GM18507 (cell line): ENCODE measurements around the gene ZNF618.

Experiments used
- DNase-seq: peaks from one replicate; pipeline ENCODE4 v3.0.0; 2011; ENCODE audit warnings: low read depth; ENCODE audit not compliant: insufficient read length; ENCODE audit errors: extremely low spot score
- FAIRE-seq: peaks from 2 replicates; lab custom pipeline; 2011; peaks lifted over from hg19 to GRCh38; lab: Jason Lieb, UNC

Gene ZNF618

GRCh38 chr9:113879911-113880310, 3.8 kb downstream of the ZNF618 start:
- FAIRE-seq: no peak
- no peak for DNase-seq

GRCh38 chr9:113882181-113882580, 6.1 kb downstream of the ZNF618 start:
- no peak for FAIRE-seq

GRCh38 chr9:113882636-113883164, 6.6 kb downstream of the ZNF618 start:
- no peak for FAIRE-seq

More at GRCh38 chr9:113882181-113882580, 6.1 kb downstream of the ZNF618 start:
- no peak for DNase-seq

DNA sequence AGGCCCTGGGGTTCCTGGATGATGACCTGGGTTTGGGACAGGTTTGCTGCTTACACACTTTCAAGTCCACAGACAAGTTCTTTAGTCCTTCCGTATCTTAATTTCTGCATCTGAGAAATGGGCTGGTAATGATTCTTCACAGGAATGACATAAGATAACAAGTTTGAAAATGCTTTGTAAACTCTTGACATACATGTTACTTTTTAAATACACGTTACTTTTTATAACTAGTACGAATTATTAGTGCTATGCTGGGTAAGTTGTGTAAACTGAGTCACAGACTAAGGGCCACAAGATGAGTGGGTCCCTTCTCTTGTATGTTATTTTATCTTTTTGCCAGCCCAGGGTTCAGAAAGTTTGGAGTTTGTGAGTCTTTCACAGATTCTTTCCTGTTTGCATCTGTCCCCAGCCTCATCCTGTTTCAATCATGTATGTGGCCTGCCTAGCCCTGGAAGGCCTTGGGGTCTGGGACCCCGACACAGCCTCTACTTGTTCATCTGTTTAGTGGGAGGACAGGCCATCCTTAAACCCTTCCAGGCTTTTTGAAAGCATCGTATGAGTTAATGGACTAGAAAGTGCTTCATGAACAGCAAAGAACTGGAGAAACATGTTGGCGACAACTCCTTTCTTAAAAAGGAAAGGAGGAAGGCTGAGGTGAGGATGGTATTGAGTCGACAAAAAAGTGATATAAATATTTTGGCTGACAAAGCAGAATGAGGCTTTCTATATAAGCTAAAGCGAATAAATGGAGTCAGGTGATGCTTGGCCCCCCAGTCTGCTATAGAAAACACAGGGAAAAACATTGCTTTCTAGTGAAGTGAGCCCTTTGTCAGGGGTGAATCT, 9.3 kb downstream of the ZNF618 start:
- FAIRE-seq (no peak), DNase-seq (no peak)

More at GRCh38 chr9:113882636-113883164, 6.6 kb downstream of the ZNF618 start:
- no peak for DNase-seq

DNA sequence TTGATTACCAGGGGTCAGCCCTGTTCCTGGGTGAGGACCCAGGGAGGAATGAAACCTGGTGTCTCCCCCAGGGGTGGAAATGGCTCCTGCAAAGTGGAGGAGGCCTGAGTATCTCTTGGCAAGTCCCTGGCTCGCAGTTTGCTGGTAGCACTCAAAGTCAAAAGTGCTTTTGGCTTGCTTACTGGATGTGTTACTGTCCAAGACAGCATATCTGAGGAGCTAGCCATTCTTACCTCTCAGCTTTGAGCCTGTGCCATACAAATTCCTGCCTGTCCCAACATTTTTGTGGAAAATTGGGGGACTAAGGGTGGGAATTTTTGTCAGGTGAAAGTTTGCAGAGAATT, 9.9 kb downstream of the ZNF618 start:
- no peak for DNase-seq
- FAIRE-seq: no peak

- FAIRE-seq: no peak
- no peak for DNase-seq
Observed at GRCh38 chr9:113886466-113886865, 10.4 kb downstream of the ZNF618 start.

GRCh38 chr9:113886933-113887332, 10.8 kb downstream of the ZNF618 start:
- DNase-seq: no peak

DNA sequence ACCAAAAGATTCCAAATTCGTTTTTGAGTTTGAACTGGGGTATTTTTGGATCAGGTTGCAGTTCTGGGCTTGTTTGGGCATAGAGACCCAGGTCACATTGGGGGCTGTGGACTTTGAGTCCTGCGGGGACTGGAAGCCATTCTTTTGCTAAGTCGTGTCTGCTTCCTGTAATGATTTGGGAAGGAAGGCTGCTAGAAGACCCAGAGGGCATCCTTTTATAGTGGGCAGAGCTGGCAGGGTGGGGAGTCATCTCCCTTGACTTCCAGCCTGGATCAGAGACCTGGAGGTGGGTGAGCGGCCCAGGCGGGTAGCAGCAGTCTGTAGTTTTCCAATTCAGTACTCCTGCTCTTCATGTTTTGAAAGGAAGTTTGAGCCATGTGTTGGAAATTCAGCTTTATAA, 11.3 kb downstream of the ZNF618 start:
- no peak for DNase-seq
- FAIRE-seq: no peak

More at GRCh38 chr9:113886933-113887332, 10.8 kb downstream of the ZNF618 start:
- FAIRE-seq: no peak

GRCh38 chr9:113888336-113888735, 12.2 kb downstream of the ZNF618 start:
- FAIRE-seq (no peak), DNase-seq (no peak)

- no peak for DNase-seq
- FAIRE-seq: no peak
Observed at GRCh38 chr9:113888976-113889375, 12.9 kb downstream of the ZNF618 start.

- FAIRE-seq: no peak
- no peak for DNase-seq
Observed at GRCh38 chr9:113890704-113891103, 14.6 kb downstream of the ZNF618 start.

DNA sequence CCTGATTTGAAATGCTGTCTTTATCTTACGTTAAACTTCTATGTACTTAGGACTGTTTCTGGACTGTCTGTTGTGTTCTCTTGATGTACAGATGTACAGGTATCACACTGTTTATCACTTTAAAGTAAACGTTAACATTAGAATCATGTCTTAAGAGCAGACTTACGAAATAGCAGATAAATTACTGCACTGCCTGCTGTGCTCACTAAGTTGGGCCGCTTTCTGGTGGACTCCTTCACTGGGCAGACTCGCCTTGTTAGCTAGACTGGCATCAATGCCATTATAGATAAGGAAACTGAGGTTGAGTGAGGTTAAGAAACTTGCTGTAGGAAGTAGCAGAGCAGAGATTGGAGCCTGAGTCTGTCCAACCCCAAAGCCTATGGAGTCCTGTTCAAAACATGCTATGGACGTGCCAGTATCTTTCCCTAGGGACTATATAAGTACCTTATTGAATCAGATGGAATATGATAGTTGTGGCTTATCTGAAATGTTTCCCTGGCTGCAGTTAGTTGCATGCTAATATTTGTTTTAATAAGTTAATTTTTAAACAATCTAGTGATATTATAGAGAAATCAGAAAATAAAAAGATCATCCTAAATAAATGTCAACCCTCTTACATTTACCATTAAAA, 16.9 kb downstream of the ZNF618 start:
- DNase-seq: no peak
- FAIRE-seq: no peak

- DNase-seq: no peak
- no peak for FAIRE-seq
Observed at GRCh38 chr9:113894166-113894565, 18.1 kb downstream of the ZNF618 start.

DNA sequence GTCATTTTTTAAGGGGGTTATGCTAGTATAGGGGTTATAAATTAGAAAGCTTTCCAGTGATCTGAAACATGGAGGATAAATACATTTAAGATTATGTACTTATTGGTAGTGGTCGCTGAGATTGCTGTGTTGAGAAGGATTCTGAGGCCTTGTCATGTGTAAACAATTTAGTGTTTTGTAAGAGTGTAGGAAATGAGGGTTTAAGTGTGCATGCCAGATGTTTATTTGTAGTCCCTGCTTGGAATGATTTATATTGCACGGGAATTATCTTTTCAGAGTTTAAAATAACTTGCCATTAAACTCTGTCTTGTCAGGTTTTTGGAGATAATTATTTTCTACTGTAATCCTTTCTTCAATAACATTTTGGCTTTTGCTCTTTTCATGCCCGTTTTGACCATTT, 19.4 kb downstream of the ZNF618 start:
- no peak for DNase-seq
- FAIRE-seq: no peak

DNA sequence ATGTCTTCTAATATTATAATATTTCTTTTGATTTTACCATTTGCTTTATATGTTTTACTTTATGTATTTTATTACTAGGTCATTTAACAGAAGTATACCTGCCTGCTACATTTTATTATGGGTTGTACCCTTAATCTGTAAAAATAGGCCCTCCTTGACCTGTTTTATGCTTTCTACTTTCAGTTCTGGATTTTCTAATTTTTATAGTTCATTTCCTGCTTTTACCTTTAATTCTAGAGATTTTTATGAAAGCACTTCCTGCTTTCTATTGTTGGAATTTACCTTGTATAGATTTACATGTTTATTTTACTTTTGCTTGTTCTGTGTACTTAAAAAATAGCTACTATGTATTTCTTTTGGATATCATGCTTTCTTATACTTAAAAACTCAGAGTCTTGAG, 20.6 kb downstream of the ZNF618 start:
- FAIRE-seq: no peak
- no peak for DNase-seq

DNA sequence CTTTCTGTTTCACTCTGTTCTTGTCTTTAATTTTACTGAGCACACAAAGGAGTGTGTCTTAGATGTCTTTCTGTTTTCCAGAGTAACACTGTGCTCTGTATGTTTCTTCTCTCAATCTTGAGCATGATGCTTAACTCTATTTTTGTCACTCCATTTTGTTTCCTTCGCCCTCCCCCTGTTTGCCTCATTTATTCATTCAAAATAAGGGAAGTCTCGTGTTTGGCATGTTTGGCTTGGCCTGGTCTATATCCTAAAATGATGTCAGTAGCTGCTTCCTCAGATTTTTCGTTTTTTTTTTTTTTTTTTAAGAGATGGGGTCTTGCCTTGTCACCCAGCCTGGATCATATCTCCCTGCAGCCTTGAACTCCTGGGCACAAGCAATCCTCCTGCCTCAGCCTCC, 22.0 kb downstream of the ZNF618 start:
- DNase-seq (no peak), FAIRE-seq (no peak)

DNA sequence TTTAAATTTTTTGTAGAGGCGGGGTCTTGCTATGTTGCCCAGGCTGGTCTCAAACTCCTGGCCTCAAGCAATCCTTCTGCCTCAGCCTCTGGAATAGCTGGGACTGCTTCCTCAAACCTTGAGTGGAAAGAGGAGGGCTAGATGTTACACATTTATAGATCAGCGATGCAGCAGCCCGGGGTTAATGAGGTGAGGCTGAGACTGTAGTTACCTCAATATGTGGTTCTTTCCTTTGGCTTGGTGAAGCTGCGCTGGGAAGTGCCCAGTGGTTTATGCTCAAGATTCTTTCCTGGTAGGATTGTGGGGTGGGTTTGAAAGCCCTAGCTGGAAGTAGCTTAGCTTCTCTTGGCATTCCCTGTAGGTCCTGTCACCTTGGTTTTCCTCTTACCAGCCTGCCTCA, 22.5 kb downstream of the ZNF618 start:
- FAIRE-seq (no peak), DNase-seq (no peak)

- FAIRE-seq (no peak), DNase-seq (no peak)
Observed at GRCh38 chr9:113899205-113899604, 23.1 kb downstream of the ZNF618 start.

GRCh38 chr9:113901221-113901688, 25.1 kb downstream of the ZNF618 start:
- DNase-seq (no peak), FAIRE-seq (no peak)

DNA sequence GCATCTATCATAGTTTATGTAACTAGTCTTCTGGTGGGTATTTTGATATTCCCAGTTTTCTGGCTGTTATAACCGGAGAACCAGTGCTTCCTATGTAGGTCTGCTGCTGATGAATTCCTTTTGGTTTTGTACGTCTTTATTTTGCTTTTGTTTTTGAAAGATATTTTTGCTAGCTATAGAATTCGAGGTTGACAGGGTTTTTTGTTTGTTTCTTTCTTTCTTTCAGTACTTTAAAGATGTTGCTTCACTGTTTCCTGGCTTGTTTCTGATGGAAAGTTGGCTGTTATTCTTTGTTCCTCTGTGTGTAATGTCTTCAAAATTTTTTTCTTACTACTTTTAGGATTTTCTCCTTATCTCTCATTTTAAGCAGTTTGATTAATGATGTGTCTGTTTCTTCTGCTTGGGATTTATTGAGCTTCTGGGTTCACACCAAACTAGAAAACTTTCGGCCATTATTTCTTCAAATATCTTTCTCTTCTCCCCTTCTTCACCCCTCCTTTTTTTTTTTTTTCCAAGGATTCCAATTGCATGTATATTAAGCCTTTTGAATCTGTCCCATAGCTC, 27.5 kb downstream of the ZNF618 start:
- FAIRE-seq: no peak
- DNase-seq: no peak
